ENCODE data around the gene ACTR2.
"Not testable (repeated sequence)": the region's sequence is repeated elsewhere in the genome, so short reads cannot be mapped to it uniquely, and the experiment has no call there.

ACTR2 gene

DNA sequence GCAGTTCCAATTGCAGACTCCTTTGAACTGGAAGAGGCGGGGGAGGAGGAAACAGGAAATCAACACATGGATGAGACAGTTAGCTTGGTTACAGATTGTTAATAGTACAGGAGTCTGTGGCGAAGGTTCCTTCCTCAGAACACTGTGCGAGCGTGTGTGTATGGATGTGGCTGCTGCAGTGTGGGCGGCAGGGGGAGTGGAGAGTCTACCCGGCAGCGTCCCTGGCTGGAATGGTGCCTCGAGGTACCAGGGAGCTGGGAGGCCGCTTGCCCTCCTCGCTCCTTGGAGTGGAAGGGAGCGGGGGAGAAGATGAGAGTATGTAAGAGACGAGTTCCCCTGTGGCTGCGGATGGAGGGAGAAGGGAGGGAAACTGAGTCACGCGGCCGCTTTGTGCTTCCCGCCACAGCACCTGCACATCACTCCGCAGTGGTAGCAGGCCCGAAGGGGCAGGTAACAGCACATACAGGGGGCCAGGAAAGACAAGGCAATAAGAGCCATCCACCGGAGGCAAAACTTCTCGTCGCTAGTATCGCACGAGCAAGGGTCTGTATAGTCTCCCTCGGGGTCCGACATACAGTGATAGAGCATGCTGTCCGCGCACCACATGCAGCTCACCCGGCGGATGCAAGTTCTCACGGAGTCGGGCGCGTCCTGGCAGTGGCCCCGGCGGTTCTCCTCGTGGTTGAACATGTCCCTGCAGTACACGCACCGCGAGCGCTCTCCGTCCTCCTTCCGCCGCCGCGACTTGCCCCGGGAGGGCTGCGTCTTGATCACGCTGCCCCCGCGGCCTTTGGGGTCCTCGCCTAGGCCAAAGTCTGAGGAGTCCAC, 85.7 kb downstream of the ACTR2 start:
- no peak for DNase-seq (ENCODE audit: low read depth)
- no peak overlapping the region for H3K4me3 ChIP-seq (ENCODE audit: low read length)
- TF ChIP-seq CTCF (conservative IDR thresholded peaks at IDR 0.05; ENCODE audit: low read depth, low read length) = no peak

DNA sequence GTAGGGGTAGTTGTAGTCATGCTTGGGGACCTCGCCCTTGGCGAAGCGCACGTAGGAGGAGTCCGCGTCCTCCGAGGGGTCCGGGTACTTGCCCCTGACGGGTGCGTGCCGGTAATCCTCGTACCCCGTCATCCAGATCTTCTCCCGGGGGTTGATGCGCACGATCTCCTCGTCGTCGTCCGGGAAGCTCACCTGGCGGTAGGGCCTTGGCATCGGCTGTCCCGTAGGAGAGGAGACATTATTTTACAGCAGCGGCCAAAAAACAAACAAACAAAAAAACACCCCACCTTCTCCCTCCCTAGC, 86.3 kb downstream of the ACTR2 start:
- no peak for TF ChIP-seq CTCF (conservative IDR thresholded peaks at IDR 0.05; ENCODE audit: low read depth, low read length)
- H3K4me3 ChIP-seq (ENCODE audit: low read length) = no peak overlapping the region
- DNase-seq (ENCODE audit: low read depth) = no peak

GRCh38 chr2:65314801-65315441, 87.3 kb downstream of the ACTR2 start:
- H3K4me3 ChIP-seq (ENCODE audit: low read length) = no peak overlapping the region
- no peak for DNase-seq (ENCODE audit: low read depth)
- no peak for TF ChIP-seq CTCF (conservative IDR thresholded peaks at IDR 0.05; ENCODE audit: low read depth, low read length)

GRCh38 chr2:65316072-65316471, 88.4 kb downstream of the ACTR2 start:
- H3K4me3 ChIP-seq (ENCODE audit: low read length) = no peak overlapping the region
- no peak for DNase-seq (ENCODE audit: low read depth)
- TF ChIP-seq CTCF (conservative IDR thresholded peaks at IDR 0.05; ENCODE audit: low read depth, low read length) = no peak

GRCh38 chr2:65317351-65317750, 89.7 kb downstream of the ACTR2 start:
- DNase-seq (ENCODE audit: low read depth); H3K4me3 ChIP-seq (ENCODE audit: low read length): not testable (repeated sequence)

GRCh38 chr2:65317841-65318240, 90.2 kb downstream of the ACTR2 start:
- DNase-seq (ENCODE audit: low read depth) = no peak
- no peak for TF ChIP-seq CTCF (conservative IDR thresholded peaks at IDR 0.05; ENCODE audit: low read depth, low read length)
- no peak overlapping the region for H3K4me3 ChIP-seq (ENCODE audit: low read length)

DNA sequence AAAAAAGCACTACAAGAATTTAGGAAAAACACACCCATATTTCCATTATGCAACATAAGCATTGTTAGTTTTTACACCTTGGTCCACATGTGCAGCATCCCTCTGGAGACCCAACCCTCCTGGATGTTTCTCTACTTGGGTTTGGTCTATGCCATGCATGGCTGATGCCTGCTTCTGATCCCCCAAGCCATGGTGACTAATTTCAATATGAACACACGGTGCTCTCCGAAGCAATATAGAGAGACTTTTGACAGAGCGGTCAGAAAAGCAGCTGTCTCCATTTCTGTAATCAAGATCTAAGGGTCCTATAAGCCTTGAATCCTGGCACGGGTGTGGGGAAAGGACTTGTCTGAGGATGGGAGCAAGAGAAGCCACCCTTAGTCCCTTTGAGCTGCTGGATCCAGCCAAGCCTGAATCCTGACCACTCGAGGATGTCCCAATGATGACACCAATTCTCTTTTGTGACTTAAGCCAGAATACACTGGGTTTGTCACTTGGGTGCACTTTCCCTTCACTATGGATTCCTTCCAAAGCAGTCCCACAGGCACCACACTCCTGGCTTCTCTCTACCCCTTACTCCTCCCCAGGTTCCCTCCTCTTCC, 91.5 kb downstream of the ACTR2 start:
- H3K4me3 ChIP-seq (ENCODE audit: low read length) = no peak overlapping the region
- no peak for DNase-seq (ENCODE audit: low read depth)
- no peak for TF ChIP-seq CTCF (conservative IDR thresholded peaks at IDR 0.05; ENCODE audit: low read depth, low read length)

All from retinal pigment epithelial cell (primary cell).